Activated T-helper 1 cell treated with anti-CD3 and anti-CD28 coated beads, Interleukin-2, amount 50 U/mL, for 16 hours (primary cell): ENCODE results near the gene ACVR1B.
A peak's percentile ranks its signal among the peaks of the same experiment; 100 is the strongest.

ENCODE experiments used
- DNase-seq, 2 donors: peaks; one replicate each; pipeline ENCODE4 v3.0.0-alpha.2; 2020; ENCODE audit warnings: low read depth in 1 of 2, low spot score in 1 of 2

Gene ACVR1B

DNA sequence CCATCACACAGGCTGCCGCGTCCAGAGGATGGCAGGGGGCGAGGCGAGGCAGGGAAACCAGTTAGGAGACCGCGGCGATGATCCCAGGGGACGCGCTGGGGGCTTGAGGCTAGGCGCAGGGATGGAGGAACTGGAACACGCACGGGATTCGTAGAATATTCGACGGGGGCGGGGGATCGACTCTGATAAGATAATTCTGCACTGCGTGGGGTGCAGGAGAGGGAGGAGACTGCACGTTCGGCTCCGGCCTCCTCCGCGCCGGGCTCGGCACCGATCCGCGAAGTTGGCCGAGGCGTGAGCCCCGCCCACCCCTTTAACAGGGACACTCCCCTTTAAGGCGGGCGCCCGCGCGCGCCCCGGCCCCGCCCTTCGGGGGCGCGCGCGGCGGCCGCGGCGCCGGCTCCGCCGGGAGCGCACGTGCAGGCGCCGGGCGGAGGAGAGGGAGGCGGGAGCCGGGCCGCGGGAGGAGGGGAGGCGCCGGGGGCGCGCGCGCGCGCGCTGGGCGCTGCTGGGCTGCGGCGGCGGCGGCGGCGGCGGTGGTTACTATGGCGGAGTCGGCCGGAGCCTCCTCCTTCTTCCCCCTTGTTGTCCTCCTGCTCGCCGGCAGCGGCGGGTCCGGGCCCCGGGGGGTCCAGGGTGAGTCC lies at the start of gene ACVR1B:
Gene ACVR1B (plus strand): TSS at position 501 of the 644 bp plus-strand sequence. CDS start 45 bp downstream, at position 546.
- DNase-seq: peak; percentile 72 to 87

DNA sequence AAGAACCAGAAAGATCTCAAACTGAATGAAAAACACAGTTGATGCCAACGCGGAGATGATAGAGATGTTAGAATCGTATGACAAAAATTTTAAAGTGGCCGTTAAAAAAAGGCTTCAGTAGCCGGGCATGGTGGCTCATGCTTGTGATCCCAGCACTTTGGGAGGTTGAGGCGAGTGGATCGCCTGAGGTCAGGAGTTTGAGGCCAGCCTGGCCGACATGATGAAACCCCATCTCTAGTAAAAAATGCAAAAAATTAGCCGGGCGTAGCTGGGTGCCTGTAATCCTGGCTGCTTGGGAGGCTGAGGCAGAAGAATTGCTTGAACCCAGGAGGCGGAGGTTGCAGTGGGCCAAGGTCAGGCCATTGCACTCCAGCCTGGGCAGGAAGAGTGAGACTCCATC lies 49.6 kb upstream of the ACVR1B start:
- no peak for DNase-seq

DNA sequence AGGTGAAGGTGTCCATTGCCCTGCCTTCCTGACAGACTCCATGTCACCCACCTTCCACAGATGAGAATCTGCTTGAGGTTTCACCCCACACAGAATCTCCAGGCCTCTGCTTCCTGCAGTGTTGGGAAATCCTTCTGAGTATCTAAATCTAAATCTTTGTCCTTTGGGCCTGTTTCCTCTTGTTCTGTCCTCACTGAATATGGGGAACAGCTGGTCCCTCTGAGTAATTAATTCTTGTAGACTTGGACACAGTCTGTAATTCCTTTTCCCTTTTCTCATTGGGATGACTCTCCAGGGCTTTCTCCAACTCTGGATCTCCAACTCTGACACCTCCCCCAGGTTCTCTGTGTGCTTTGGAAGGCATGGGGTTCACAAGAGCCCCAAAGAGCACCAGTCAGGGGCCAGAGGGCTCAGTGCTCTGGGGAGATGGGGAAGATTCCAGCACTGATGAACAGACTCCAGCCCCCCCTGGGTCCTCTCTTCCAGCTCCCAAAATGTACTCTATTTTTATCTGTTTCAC lies 46.5 kb upstream of the ACVR1B start:
- DNase-seq: no peak

DNA sequence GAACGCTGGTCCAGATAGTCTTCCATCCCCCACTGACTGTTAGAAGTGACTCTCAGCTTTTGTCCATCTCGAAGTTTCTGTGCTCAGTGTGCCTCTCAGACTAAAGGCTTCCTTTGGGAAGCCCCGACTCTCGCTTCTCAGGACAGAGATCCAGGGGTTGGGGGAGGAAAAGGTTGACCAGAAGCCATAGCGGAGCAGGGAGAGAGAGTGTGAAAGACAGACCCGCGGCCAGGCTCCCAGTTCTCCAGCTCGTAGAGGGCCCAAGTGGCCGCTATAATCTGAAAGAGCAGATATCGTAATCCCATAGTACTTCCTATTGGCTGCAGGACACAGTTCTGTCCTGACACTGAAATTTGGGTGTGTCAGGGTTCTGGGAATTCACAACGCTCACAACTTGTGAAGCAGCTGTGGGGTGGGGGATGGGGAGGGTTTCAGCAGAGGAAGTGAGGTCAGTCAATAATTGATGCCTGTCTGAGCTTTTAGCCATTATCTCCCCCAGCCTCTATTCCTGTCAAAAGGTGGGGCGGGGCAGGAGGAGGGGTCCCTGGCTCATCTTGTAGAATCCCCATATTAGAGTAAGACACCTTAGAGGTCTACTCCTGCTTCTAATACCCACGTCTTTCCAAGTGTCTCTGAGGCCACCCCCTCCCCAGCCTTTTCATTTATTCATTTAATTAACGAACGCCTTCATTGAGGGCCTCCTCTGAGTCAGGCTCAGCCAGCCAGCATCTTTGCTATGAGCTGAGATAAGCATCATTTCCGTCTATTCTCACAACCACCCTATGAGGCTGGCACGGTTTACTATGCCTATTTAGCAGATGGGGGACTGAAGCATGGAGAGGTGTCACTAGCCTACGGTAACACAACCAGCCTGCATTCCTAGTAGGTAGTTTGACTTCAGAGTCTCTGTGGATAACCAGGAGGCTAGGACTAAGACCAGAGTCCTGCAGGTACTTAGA lies 45.7 kb upstream of the ACVR1B start:
- DNase-seq: no peak

- no peak for DNase-seq
These were observed 44.9 kb upstream of the ACVR1B start for GRCh38 chr12:51906430-51907082.

DNA sequence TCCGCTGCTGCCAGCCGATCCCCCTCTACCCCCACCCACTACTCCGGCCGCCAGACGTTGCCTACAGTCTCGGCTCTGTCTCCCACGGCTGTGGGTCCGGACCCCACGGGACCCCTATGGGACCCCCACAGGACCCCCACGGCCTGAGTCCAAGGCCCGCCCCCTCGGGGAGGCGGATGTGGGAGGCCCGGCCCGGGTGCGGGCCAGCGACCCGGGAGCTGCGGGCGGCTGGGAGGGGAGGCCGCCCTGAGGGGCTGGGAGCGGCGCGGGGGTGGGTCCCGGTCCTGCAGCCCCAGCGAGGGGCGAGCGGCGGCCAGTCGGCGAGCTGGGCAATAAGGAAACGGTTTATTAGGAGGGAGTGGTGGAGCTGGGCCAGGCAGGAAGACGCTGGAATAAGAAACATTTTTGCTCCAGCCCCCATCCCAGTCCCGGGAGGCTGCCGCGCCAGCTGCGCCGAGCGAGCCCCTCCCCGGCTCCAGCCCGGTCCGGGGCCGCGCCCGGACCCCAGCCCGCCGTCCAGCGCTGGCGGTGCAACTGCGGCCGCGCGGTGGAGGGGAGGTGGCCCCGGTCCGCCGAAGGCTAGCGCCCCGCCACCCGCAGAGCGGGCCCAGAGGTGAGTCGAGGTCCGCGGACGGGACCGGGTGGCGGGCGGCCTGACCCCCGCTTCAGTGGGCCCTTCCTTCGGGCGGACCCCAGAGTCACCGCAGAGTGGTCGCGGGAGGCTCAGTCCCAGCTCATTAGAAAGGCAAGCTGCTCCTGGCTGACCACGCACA lies 44.2 kb upstream of the ACVR1B start, which contains the start of gene ACVRL1:
Gene ACVRL1 (plus strand): TSS at position 422 of the 773 bp plus-strand sequence. CDS start 4,971 bp downstream, outside the sequence.
- DNase-seq: no peak

DNA sequence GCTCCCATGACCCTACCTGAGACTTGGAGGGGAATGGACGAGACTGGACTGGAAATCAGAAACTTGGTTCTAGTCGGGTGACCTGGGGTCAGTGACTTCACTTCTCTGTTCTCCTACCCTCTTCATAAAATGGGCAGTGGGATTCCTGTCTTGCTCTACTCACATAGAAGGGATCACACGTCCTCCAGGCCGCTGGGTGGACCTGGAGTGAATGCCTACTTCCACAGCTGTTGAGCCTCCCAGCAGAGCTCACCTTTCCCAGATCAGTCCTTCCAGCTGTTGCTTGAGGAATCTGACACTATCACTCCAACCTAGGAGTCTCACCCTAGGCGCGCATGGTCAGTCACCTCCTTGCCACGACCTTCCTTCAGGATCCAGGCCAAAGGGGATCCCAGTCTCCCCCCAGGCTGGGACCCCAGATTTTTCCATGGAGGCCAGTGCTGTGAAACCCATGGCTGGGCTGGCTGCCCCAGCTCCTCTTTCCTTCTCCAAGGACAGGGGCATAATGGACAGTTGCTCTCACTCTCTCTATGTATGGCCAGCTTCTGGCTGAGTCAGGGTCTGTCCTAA lies 43.6 kb upstream of the ACVR1B start:
- DNase-seq: no peak

DNA sequence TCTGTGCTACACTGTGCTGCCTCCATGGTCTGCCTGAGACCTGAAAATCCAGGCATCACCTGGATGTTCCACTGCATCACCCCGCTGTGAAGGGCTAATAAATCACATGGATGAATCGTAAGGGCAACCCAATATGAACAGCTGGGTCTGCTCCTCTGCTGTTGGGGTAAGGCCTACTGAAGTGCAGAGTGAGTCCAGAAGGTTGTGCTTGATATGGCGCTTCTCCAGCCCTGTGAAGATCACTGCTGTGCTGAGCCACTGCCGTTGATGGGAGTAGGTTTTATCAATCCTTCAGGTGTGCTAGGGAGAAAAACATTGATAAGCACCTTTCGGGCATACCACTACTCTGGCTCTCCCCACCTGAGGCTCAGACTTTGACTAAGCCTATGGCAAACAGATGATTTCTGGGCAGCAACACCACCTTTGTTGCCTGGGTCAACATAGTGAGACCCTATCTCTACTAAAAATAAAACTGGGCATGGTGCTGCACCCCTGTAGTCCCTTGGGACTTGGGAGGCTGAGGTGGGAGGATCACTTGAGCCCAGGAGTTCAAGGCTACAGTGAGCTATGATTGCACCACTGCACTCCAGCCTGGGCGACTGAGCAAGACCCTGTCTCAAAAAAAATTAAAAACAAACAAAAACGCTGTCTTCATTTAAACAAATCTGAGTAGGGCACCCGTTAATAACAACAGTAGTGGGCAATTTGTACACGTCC lies 42.5 kb upstream of the ACVR1B start:
- no peak for DNase-seq

GRCh38 chr12:51910168-51910567 lies 41.3 kb upstream of the ACVR1B start:
- DNase-seq: no peak

GRCh38 chr12:51910691-51911090 lies 40.8 kb upstream of the ACVR1B start:
- DNase-seq: no peak

DNA sequence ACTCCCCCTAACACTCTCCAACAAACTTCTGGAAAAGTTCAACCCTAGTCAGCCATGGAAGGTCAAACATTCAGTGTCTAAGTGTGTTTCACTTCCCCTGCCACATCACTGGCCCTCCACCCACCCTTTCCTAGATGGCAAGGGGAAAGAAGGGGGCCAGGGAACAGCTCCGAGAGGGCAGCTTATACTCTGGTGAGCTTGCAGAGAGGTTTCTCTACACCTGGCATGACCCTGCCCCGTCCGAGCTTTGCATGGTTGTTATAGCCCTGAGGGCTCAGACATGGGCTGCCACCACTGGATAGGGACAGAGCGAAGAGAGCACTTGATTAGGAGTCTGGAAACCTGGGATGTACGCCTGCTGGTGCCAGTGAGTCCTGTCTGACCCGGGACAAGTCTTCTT lies 40.2 kb upstream of the ACVR1B start:
- DNase-seq: no peak

DNA sequence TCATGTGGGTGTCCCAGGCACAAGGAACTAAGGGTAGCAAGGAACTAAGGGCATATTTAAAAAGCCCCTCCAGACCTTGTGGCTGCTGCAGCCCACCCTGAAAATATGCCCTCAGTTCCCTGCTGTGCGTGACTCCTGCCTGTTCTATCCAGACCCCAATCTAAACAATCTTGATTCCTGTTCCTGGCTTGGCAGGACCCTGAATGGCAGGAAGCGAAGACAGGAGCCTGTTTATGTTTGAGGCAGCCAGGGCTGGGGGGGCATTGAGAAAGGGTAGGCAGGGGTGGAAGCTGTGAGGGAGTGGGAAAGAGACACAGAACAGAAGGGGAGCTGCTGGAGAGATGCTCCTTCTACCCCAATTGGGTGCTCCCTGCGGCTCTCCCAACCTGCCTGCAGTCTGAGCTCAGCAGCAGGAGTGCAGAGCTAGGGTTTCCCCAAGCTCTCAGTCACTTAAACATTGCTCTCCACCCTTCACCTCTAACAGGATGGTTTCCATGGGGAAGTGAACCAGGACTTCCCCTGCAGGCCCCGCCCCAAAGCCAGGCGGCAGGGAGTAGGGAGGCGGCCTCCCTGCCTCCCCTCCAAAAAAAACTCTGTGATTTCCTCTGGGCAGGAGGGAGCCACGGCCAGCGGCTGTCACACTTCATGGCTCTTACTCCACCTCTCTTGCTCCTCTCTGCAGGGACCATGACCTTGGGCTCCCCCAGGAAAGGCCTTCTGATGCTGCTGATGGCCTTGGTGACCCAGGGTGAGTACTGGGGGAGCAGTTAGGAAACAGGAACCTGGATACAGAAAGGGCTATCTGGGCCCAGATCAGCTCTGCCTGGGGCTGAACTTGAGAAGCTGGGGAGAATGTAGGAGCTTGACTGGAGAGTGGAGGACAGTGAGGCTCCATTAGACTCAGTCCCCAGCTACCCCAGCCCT lies 39.4 kb upstream of the ACVR1B start:
- no peak for DNase-seq

GRCh38 chr12:51913071-51914033 lies 38.1 kb upstream of the ACVR1B start:
- no peak for DNase-seq

DNA sequence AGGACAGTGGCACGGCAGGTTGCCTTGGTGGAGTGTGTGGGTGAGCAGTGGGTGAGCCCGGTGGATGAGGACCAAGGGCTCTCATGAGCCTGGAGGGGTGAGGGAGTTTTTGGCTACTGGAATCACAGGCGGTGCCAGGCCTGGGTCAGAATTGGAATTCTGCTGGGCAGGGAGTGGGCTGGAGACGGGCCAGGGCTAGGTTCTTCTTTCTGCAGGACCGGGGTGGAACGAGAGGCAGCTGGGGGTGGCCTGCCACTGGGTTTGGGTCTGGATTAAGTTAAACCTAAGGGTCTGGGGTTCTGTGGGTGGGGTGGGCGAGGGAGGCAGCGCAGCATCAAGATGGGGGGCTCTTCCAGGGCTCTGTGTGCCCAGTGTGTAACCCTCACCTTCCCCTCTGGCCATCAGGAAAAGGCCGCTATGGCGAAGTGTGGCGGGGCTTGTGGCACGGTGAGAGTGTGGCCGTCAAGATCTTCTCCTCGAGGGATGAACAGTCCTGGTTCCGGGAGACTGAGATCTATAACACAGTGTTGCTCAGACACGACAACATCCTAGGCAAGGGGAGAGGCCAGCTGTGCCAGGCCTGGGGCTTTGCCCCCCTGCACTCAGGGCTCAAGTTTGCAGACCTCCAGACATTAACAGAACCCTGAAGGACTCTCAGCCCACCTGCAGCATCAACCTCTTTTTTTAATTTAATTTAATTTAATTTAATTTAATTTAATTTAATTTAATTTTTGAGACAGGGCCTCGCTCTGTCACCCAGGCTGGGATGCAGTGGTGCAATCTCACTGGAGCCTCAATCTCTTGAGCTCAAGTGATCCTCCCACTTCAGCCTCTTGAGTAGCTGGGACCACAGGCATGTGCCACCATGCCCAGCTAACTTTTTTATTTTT lies 37.2 kb upstream of the ACVR1B start:
- DNase-seq: no peak

DNA sequence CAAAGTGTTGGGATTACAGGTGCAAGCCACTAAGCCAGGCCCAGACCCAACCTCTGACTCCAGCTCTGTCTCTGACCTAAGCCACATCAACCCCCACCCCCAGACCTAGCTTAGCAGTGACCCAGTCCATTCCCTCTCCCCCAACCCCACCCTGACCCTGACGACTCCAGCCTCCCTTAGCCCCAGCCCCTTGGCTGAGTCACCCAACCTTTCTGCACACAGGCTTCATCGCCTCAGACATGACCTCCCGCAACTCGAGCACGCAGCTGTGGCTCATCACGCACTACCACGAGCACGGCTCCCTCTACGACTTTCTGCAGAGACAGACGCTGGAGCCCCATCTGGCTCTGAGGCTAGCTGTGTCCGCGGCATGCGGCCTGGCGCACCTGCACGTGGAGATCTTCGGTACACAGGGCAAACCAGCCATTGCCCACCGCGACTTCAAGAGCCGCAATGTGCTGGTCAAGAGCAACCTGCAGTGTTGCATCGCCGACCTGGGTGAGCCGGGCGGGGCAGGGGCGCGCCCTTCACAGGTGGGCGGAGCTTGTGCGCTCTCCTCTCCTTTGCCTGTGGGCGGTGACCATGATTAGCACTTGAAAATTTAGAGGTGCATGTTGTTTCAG lies 36.4 kb upstream of the ACVR1B start:
- DNase-seq: no peak

DNA sequence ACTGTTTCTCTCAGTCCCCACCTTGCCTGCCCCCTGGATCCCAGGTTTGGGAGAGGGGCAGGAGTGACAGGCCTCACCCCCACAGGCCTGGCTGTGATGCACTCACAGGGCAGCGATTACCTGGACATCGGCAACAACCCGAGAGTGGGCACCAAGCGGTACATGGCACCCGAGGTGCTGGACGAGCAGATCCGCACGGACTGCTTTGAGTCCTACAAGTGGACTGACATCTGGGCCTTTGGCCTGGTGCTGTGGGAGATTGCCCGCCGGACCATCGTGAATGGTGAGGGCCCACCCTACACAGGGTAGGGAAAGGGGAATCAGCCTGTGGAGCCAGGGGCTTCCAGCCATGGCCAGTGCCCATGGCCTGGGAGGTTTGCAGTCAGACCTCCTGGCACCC lies 35.5 kb upstream of the ACVR1B start:
- DNase-seq: no peak
